H1 (cell line): ENCODE measurements around the gene FRMPD2.

Experiments
- EP300 ChIP-seq, 2 experiments: IDR thresholded peaks; 1 replicate in 1 of 2; 2 replicates in 1 of 2; pipeline ENCODE4 v1.6.1; 2011 to 2012; ENCODE audit warnings: low read depth in 2 of 2, low read length in 2 of 2, mild to moderate bottlenecking in 2 of 2, borderline replicate concordance in 1 of 2, inconsistent platforms in 1 of 2, moderate library complexity in 1 of 2
- FOSL1 ChIP-seq: IDR thresholded peaks from 2 replicates; pipeline ENCODE4 v1.6.1; 2011; ENCODE audit warnings: mild to moderate bottlenecking, low read depth, low read length, moderate library complexity; ENCODE audit not compliant: insufficient read depth
- POLR2A ChIP-seq, 2 experiments: IDR thresholded peaks; 1 replicate in 1 of 2; 2 replicates in 1 of 2; pipeline ENCODE4 v1.6.1; 2011; ENCODE audit warnings: low read depth in 2 of 2, low read length in 2 of 2, mild to moderate bottlenecking in 2 of 2; ENCODE audit errors: control extremely low read depth in 1 of 2
- POLR2AphosphoS5 ChIP-seq: IDR thresholded peaks from 2 replicates; pipeline ENCODE4 v1.6.1; 2011; ENCODE audit warnings: low read depth, low read length
- RNF2 ChIP-seq: fragments of 200-900, 300-1000 bp; sonication (generic); IDR thresholded peaks from 2 replicates; pipeline ENCODE4 v1.7.1; 2016; ENCODE audit warnings: borderline replicate concordance, low read depth, mild to moderate bottlenecking, antibody characterized with exemption, low read length; ENCODE audit not compliant: poor library complexity, severe bottlenecking; ENCODE audit errors: missing control alignments
- YY1 ChIP-seq: IDR thresholded peaks from 2 replicates; pipeline ENCODE4 v1.6.1; 2011; ENCODE audit warnings: low read depth, mild to moderate bottlenecking, low read length
- TF ChIP-seq, protein P1 (sequence below), 3 experiments: IDR thresholded peaks; 1 replicate in 2 of 3; 2 replicates in 1 of 3; pipeline versions ENCODE4 v1.5.1 to v1.6.1; 2011; ENCODE audit warnings: low read length in 3 of 3, mild to moderate bottlenecking in 3 of 3, inconsistent platforms in 2 of 3, low read depth in 1 of 3, moderate library complexity in 1 of 3; ENCODE audit not compliant: insufficient read depth in 1 of 3; ENCODE audit errors: control extremely low read depth in 1 of 3

DNA sequence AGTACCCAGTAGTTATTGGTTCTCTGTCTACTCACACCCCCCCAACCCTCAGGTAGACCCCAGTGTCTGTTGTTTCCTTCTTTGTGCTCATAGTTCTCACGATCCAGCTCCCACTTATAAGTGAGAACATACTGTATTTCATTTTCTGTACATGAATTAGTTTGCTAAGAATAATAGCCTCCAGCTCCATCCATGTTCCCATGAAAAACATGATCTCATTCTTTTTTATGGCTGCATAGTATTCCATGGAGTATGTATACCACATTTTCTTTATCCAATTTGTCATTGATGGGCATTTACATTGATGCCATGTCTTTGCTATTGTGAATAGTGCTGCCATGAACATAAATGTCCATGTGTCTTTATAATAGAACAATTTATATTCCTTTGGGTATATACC lies 2.6 kb upstream of the FRMPD2 start:
- TF ChIP-seq, protein P1, sequence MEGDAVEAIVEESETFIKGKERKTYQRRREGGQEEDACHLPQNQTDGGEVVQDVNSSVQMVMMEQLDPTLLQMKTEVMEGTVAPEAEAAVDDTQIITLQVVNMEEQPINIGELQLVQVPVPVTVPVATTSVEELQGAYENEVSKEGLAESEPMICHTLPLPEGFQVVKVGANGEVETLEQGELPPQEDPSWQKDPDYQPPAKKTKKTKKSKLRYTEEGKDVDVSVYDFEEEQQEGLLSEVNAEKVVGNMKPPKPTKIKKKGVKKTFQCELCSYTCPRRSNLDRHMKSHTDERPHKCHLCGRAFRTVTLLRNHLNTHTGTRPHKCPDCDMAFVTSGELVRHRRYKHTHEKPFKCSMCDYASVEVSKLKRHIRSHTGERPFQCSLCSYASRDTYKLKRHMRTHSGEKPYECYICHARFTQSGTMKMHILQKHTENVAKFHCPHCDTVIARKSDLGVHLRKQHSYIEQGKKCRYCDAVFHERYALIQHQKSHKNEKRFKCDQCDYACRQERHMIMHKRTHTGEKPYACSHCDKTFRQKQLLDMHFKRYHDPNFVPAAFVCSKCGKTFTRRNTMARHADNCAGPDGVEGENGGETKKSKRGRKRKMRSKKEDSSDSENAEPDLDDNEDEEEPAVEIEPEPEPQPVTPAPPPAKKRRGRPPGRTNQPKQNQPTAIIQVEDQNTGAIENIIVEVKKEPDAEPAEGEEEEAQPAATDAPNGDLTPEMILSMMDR (IDR thresholded peaks at IDR 0.05; ENCODE audit: control extremely low read depth in 1 of 3, insufficient read depth in 1 of 3, low read depth in 1 of 3, low read length in 3 of 3) = no peak
- TF ChIP-seq RNF2 (no peak), POLR2A (IDR thresholded peaks at IDR 0.05; ENCODE audit: control extremely low read depth in 1 of 2, low read depth in 2 of 2, low read length in 2 of 2) (no peak), POLR2AphosphoS5 (no peak), YY1 (no peak), EP300 (IDR thresholded peaks at IDR 0.05; ENCODE audit: borderline replicate concordance in 1 of 2, low read depth in 2 of 2, low read length in 2 of 2) (no peak), FOSL1 (no peak)
